HAP-1 (cell line): ENCODE measurements around the gene ZNF174.
A peak's percentile ranks its signal among the peaks of the same experiment; 100 is the strongest.

ENCODE experiments used
- DNase-seq, 2 experiments: peaks; one replicate each; pipeline ENCODE4 v3.0.0-alpha.2; 2016 to 2020; ENCODE audit warnings: low spot score in 2 of 2
- H3K27me3 ChIP-seq: fragments of 250-450 bp; sonication (Bioruptor Pico); 2 replicates; pipeline ENCODE4 v1.5.1; 2020; ENCODE audit warnings: low read depth, mild to moderate bottlenecking, moderate library complexity
- H3K36me3 ChIP-seq: fragments of 250-450 bp; sonication (Bioruptor Pico); replicated peaks from 2 replicates; pipeline ENCODE4 v1.5.1; 2020; ENCODE audit warnings: mild to moderate bottlenecking
- H3K4me1 ChIP-seq: fragments of 250-450 bp; sonication (Bioruptor Pico); 2 replicates; pipeline ENCODE4 v1.5.1; 2020; ENCODE audit warnings: mild to moderate bottlenecking
- H3K4me3 ChIP-seq: fragments of 250-450 bp; sonication (Bioruptor Pico); 2 replicates; pipeline ENCODE4 v1.5.1; 2020; ENCODE audit warnings: mild to moderate bottlenecking, moderate library complexity
- H3K9me3 ChIP-seq: fragments of 250-450 bp; sonication (Bioruptor Pico); 2 replicates; pipeline ENCODE4 v1.5.1; 2020; ENCODE audit warnings: mild to moderate bottlenecking, moderate library complexity
- in situ Hi-C: fragments of 300-500 bp; cut with MboI; formaldehyde crosslinking; loops from 3 replicates; pipeline ENCODE4 v1.14.3; 2020; ENCODE audit warnings: low sequenced_read_pairs, inconsistent platforms, mixed read lengths

Gene ZNF174

GRCh38 chr16:3400446-3400778 lies 603 bp upstream of the ZNF174 start:
- Histone ChIP-seq H3K4me1 (peaks cover 4% of the 10 kb centered on the region), H3K36me3 (peaks cover 40% of the 10 kb centered on the region), H3K27me3 (no peaks in the 10 kb centered on the region), H3K9me3 (0 out of 2 replicates have a peak, but pooled peaks cover 3% of the 10 kb centered on the region), H3K4me3 (peak overlapping the region; percentile 79)
- in situ Hi-C loops: no loop called here
- no peak for DNase-seq

- peak in 1 of 2 experiments; percentile 33 for DNase-seq
- Histone ChIP-seq H3K4me1 (peaks cover 4% of the 10 kb centered on the region), H3K27me3 (no peaks in the 10 kb centered on the region), H3K36me3 (peaks cover 42% of the 10 kb centered on the region), H3K9me3 (peaks cover 9% of the 10 kb centered on the region), H3K4me3 (peak overlapping the region; percentile 79)
- in situ Hi-C loops: no loop called here
Observed at GRCh38 chr16:3401719-3402397, 843 bp downstream of the ZNF174 start.

DNA sequence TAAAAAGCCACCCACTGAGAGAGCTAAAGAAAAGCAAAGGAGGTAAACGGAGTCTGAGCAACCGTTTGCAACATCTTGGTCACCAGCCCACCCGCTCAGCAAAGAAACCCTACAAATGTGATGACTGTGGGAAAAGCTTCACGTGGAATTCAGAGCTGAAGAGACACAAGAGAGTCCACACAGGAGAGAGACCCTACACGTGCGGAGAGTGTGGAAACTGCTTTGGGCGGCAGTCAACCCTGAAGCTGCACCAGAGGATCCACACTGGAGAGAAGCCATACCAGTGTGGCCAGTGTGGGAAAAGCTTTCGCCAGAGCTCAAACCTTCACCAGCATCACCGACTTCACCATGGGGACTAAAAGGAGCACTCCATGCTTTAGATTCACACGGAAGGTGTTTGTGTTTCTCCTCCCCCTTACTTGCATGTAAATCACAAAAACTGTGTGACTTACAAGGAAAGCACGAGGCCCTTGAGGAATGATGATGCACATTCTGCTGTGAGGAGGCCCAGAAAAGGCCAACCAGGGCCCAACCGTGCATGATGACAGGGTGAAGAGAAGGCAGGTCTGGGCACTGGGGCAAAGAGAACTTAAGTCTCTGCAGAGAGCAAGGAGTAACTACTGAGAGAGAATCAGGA lies 7.7 kb downstream of the ZNF174 start:
- H3K4me3 ChIP-seq: no peak overlapping the region
- no peaks in the 10 kb centered on the region for H3K4me1 ChIP-seq
- no peaks in the 10 kb centered on the region for H3K27me3 ChIP-seq
- H3K36me3 ChIP-seq: peaks cover 43% of the 10 kb centered on the region
- peaks cover 24% of the 10 kb centered on the region for H3K9me3 ChIP-seq
- in situ Hi-C loops: no loop called here
- DNase-seq: no peak

GRCh38 chr16:3413730-3414379 lies 12.8 kb downstream of the ZNF174 start:
- Histone ChIP-seq H3K4me1 (no peaks in the 10 kb centered on the region), H3K9me3 (peaks cover 7% of the 10 kb centered on the region; the same call in 1 of the 2 replicates), H3K27me3 (no peaks in the 10 kb centered on the region), H3K36me3 (no peaks in the 10 kb centered on the region; the same call in 1 of the 2 replicates), H3K4me3 (no peak overlapping the region)
- no peak for DNase-seq
- in situ Hi-C loops: no loop called here

DNA sequence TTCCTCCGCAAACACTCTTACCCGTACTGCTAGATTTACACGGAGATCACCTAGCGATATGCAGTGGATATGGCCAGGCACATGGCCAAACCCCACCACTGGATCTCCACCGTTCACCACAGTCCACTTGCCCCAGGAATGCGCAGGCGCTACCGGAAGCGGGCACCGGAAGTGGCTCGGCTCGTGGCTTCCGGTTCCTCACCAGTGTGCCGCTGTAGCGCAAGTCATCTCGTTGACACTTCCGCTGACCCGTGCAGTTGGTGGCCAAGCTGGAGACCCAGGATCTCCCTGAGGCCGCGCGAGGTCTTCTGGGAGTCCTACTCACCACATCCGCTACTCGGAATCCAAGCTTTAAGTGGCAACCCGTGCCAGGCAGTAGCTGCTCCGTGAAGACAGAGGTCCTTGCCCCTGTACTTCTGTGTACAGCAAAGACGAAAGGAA lies 30.8 kb downstream of the ZNF174 start:
- no peak for DNase-seq
- Histone ChIP-seq H3K9me3 (no peaks in the 10 kb centered on the region), H3K4me1 (no peaks in the 10 kb centered on the region), H3K27me3 (no peaks in the 10 kb centered on the region; the same call in 1 of the 2 replicates), H3K4me3 (no peak overlapping the region), H3K36me3 (peaks cover under 1% of the 10 kb centered on the region)
- in situ Hi-C loops: no loop called here

- Histone ChIP-seq H3K27me3 (no peaks in the 10 kb centered on the region; the same call in 1 of the 2 replicates), H3K4me1 (no peaks in the 10 kb centered on the region), H3K4me3 (no peak overlapping the region), H3K9me3 (no peaks in the 10 kb centered on the region), H3K36me3 (peaks cover 11% of the 10 kb centered on the region)
- in situ Hi-C loops: no loop called here
- DNase-seq: no peak
Observed at GRCh38 chr16:3434373-3434772, 33.4 kb downstream of the ZNF174 start.

GRCh38 chr16:3439637-3440036 lies 38.6 kb downstream of the ZNF174 start:
- Histone ChIP-seq H3K9me3 (no peaks in the 10 kb centered on the region), H3K4me3 (no peak overlapping the region), H3K4me1 (peaks cover 5% of the 10 kb centered on the region), H3K27me3 (no peaks in the 10 kb centered on the region), H3K36me3 (peaks cover 27% of the 10 kb centered on the region)
- DNase-seq: no peak
- in situ Hi-C loops: no loop called here

- H3K4me3 ChIP-seq: peak within 1 kb of the TSS; percentile 63
Observed at GRCh38 chr16:3443108-3444031, 42.4 kb downstream of the ZNF174 start, which contains the start of the genes NAA60 and ZNF597. Gene NAA60 (plus strand): TSS chr16:3443680. CDS start chr16:3476228, 32,548 bp downstream. Gene ZNF597 (minus strand): TSS chr16:3443504. CDS start chr16:3443153, 351 bp downstream.

GRCh38 chr16:3444032-3444388 lies 43.0 kb downstream of the ZNF174 start:
- no peaks in the 10 kb centered on the region for H3K9me3 ChIP-seq
- peaks cover 30% of the 10 kb centered on the region for H3K36me3 ChIP-seq
- DNase-seq: peak; percentile 74 to 85
- in situ Hi-C loops: no loop called here
- H3K27me3 ChIP-seq: no peaks in the 10 kb centered on the region
- H3K4me3 ChIP-seq: peak overlapping the region; percentile 63
- H3K4me1 ChIP-seq: peaks cover 9% of the 10 kb centered on the region

More at GRCh38 chr16:3443108-3444031, 42.4 kb downstream of the ZNF174 start, which contains the start of the genes NAA60 and ZNF597:
- H3K9me3 ChIP-seq: no peaks in the 10 kb centered on the region
- no peaks in the 10 kb centered on the region for H3K27me3 ChIP-seq
- peaks cover 24% of the 10 kb centered on the region for H3K36me3 ChIP-seq
- H3K4me1 ChIP-seq: peaks cover 9% of the 10 kb centered on the region
- in situ Hi-C loops: no loop called here
- DNase-seq: peak; percentile 95 to 98

DNA sequence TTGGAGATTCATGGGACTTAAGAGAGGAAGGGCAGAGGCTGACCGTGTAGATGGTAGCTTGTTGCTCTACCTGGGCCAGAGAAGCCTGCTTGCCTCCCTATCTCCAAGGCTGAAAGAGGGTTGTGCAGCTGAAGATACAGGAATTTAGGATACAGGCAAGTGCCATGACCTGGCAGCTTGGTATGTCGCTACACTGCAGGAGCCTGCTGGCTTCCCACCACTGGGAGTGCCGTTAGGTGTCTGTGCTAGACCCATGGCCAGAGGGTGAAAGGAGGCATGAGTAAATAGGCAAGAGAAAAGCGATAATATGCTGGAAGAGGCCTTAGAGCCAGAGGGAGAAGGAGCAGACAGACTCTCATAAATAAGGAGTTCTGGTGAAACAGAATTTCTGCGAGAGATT lies 53.1 kb downstream of the ZNF174 start:
- no peaks in the 10 kb centered on the region for H3K27me3 ChIP-seq
- no peaks in the 10 kb centered on the region for H3K9me3 ChIP-seq
- H3K4me1 ChIP-seq: peaks cover 9% of the 10 kb centered on the region
- in situ Hi-C loops: no loop called here
- peaks cover 17% of the 10 kb centered on the region for H3K36me3 ChIP-seq
- DNase-seq: no peak
- no peak overlapping the region for H3K4me3 ChIP-seq

DNA sequence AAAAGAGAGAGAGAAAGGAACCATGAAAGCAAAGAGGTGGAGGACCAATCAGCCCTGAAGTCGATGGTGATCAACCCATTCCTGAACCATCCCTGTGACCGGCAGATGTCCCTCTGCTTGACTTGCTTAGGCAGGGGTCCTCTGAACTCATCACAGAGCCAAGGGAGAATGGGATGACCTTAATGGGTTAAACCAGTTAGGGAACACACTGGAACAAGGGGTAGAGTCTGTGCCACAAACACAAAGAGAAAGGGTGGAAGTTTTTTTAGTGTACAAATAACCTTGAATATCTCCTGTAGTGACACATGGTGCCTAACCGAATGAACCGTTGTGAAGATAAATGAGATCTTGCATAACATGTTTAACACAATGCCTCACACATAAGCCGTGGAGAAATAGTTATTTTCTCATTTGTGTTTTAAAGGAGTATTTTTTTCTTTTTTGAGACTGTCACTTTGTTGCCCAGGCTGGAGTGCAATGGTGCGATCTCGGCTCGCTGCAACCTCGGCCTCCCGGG lies 53.7 kb downstream of the ZNF174 start:
- Histone ChIP-seq H3K9me3 (no peaks in the 10 kb centered on the region), H3K4me3 (no peak overlapping the region), H3K4me1 (peaks cover 15% of the 10 kb centered on the region), H3K27me3 (no peaks in the 10 kb centered on the region), H3K36me3 (peaks cover 11% of the 10 kb centered on the region)
- in situ Hi-C loops: no loop called here
- no peak for DNase-seq

- in situ Hi-C loops: no loop called here
- DNase-seq: peak; percentile 85 to 92
- Histone ChIP-seq H3K36me3 (no peaks in the 10 kb centered on the region; the same call in none of the 2 replicates), H3K4me3 (peak overlapping the region; percentile 62), H3K27me3 (no peaks in the 10 kb centered on the region), H3K4me1 (peaks cover 20% of the 10 kb centered on the region), H3K9me3 (no peaks in the 10 kb centered on the region)
Observed at GRCh38 chr16:3457434-3458252, 56.6 kb downstream of the ZNF174 start.
